Measurements from ENCODE around the gene TBC1D8.
A peak's percentile ranks its signal among the peaks of the same experiment; 100 is the strongest.

The TBC1D8 gene

DNA sequence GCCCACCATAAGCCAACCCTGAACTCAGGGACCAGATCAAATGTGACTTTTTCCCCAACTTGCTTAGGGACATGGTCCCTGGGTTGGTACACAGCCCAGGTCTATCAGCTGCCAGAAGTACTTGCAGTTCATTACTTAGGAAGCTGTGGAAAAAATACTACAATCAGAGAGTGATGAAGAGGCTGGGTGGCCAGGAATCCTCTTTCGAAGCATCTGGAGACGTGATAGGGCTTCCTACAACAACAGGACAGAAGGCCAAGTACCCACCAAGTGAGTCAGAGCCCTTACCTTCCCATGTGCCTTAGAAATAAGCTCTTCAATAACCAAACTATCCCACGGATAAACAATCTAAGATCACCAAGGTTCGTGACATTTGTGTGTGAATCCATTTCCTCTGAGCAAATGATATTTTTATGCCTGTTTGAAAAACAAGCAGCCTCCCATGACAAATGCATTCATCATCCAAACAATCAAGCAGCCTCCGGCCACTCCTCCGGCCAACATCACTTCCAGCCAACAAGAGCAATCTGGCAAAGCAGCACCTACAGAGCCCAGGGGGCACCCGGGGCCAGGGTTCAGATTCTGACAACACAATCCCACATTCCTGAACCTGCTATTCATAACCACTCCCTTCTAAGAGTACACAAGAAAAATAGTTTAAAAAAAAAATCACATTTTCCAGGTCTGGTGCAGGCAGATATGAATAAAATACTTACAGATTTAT lies 26.4 kb downstream of the TBC1D8 start:
- Histone ChIP-seq H3K9ac (ENCODE audit: low read length) (no peak overlapping the region), H3K4me1 (ENCODE audit: control insufficient read depth, insufficient read depth, low read length) (peaks cover 7% of the 10 kb centered on the region), H3K4me3 (ENCODE audit: low read length) (no peak overlapping the region), H3K27ac (ENCODE audit: low read depth, low read length) (peak overlapping the region; percentile 24), H3K27me3 (ENCODE audit: control insufficient read depth, insufficient read depth, low read length) (no peaks in the 10 kb centered on the region), H3K36me3 (ENCODE audit: control insufficient read depth, insufficient read depth, low read length) (no peaks in the 10 kb centered on the region)

- H3K27me3 ChIP-seq (ENCODE audit: control insufficient read depth, insufficient read depth, low read length) = no peaks in the 10 kb centered on the region
- H3K36me3 ChIP-seq (ENCODE audit: control insufficient read depth, insufficient read depth, low read length) = no peaks in the 10 kb centered on the region
- H3K9ac ChIP-seq (ENCODE audit: low read length) = no peak overlapping the region
- H3K27ac ChIP-seq (ENCODE audit: low read depth, low read length) = no peak overlapping the region
- H3K4me3 ChIP-seq (ENCODE audit: low read length) = no peak overlapping the region
- peaks cover 12% of the 10 kb centered on the region for H3K4me1 ChIP-seq (ENCODE audit: control insufficient read depth, insufficient read depth, low read length)
These were observed 27.2 kb downstream of the TBC1D8 start for GRCh38 chr2:101123795-101124471.

- Histone ChIP-seq H3K27me3 (ENCODE audit: control insufficient read depth, insufficient read depth, low read length) (no peaks in the 10 kb centered on the region), H3K4me1 (ENCODE audit: control insufficient read depth, insufficient read depth, low read length) (peaks cover 12% of the 10 kb centered on the region), H3K27ac (ENCODE audit: low read depth, low read length) (no peak overlapping the region), H3K4me3 (ENCODE audit: low read length) (peak overlapping the region; percentile 28), H3K9ac (ENCODE audit: low read length) (no peak overlapping the region), H3K36me3 (ENCODE audit: control insufficient read depth, insufficient read depth, low read length) (no peaks in the 10 kb centered on the region)
These were observed 30.0 kb downstream of the TBC1D8 start for GRCh38 chr2:101121174-101121573.

- Histone ChIP-seq H3K9ac (ENCODE audit: low read length) (no peak overlapping the region), H3K27me3 (ENCODE audit: control insufficient read depth, insufficient read depth, low read length) (no peaks in the 10 kb centered on the region), H3K36me3 (ENCODE audit: control insufficient read depth, insufficient read depth, low read length) (no peaks in the 10 kb centered on the region), H3K4me1 (ENCODE audit: control insufficient read depth, insufficient read depth, low read length) (peaks cover 12% of the 10 kb centered on the region), H3K4me3 (ENCODE audit: low read length) (no peak overlapping the region), H3K27ac (ENCODE audit: low read depth, low read length) (no peak overlapping the region)
These were observed 30.8 kb downstream of the TBC1D8 start for GRCh38 chr2:101120124-101120996.

GRCh38 chr2:101119431-101119830 lies 31.8 kb downstream of the TBC1D8 start:
- Histone ChIP-seq H3K9ac (ENCODE audit: low read length) (no peak overlapping the region), H3K36me3 (ENCODE audit: control insufficient read depth, insufficient read depth, low read length) (no peaks in the 10 kb centered on the region), H3K27ac (ENCODE audit: low read depth, low read length) (no peak overlapping the region), H3K27me3 (ENCODE audit: control insufficient read depth, insufficient read depth, low read length) (no peaks in the 10 kb centered on the region), H3K4me3 (ENCODE audit: low read length) (no peak overlapping the region), H3K4me1 (ENCODE audit: control insufficient read depth, insufficient read depth, low read length) (peaks cover 5% of the 10 kb centered on the region)

GRCh38 chr2:101116841-101117552 lies 34.2 kb downstream of the TBC1D8 start:
- no peak overlapping the region for H3K4me3 ChIP-seq (ENCODE audit: low read length)
- H3K4me1 ChIP-seq (ENCODE audit: control insufficient read depth, insufficient read depth, low read length) = peaks cover 4% of the 10 kb centered on the region
- no peak overlapping the region for H3K27ac ChIP-seq (ENCODE audit: low read depth, low read length)
- H3K27me3 ChIP-seq (ENCODE audit: control insufficient read depth, insufficient read depth, low read length) = no peaks in the 10 kb centered on the region
- no peak overlapping the region for H3K9ac ChIP-seq (ENCODE audit: low read length)
- no peaks in the 10 kb centered on the region for H3K36me3 ChIP-seq (ENCODE audit: control insufficient read depth, insufficient read depth, low read length)

- no peak overlapping the region for H3K27ac ChIP-seq (ENCODE audit: low read depth, low read length)
- H3K9ac ChIP-seq (ENCODE audit: low read length) = no peak overlapping the region
- no peaks in the 10 kb centered on the region for H3K27me3 ChIP-seq (ENCODE audit: control insufficient read depth, insufficient read depth, low read length)
- no peaks in the 10 kb centered on the region for H3K36me3 ChIP-seq (ENCODE audit: control insufficient read depth, insufficient read depth, low read length)
- H3K4me3 ChIP-seq (ENCODE audit: low read length) = no peak overlapping the region
- H3K4me1 ChIP-seq (ENCODE audit: control insufficient read depth, insufficient read depth, low read length) = peaks cover 4% of the 10 kb centered on the region
These were observed 34.8 kb downstream of the TBC1D8 start for GRCh38 chr2:101116348-101116747.

DNA sequence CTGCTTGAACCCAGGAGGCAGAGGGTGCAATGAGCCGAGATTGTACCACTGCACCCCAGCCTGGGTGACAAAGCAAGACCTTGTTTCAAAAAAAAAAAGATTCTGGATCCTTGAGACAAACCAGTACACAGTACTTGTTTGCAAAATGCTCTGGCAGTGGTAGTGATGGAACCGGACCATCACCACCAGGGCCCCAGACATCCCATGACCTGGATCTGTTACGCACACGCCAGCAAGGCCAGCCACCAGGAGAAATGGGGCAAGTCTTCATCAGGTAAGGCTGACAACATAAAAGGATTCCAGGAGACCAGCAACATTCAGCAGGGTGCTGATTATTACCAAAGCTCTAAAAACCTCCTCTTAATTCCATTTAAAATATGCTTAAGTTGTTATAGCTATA lies 35.5 kb downstream of the TBC1D8 start:
- Histone ChIP-seq H3K4me3 (ENCODE audit: low read length) (no peak overlapping the region), H3K9ac (ENCODE audit: low read length) (no peak overlapping the region), H3K27me3 (ENCODE audit: control insufficient read depth, insufficient read depth, low read length) (no peaks in the 10 kb centered on the region), H3K36me3 (ENCODE audit: control insufficient read depth, insufficient read depth, low read length) (no peaks in the 10 kb centered on the region), H3K27ac (ENCODE audit: low read depth, low read length) (no peak overlapping the region), H3K4me1 (ENCODE audit: control insufficient read depth, insufficient read depth, low read length) (peaks cover 4% of the 10 kb centered on the region)

DNA sequence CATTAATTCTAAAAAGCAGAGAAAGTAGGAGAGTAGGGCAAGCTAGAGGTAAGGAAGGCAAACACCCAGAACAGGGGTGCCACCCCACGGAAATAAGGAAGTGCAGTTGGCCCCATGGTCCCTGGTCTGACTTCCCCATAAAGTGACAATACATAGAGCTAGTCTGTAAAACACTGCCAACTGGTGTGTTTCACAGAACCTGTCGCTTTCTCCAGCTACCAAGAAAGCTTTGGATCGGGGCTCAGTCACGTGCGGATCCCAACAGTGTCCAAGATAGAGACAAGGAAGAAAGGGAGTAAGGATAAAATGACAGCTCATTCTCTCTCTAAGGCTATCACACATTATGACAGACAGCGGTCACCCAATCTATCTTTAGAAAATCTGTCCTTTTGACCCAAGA lies 36.4 kb downstream of the TBC1D8 start:
- no peak overlapping the region for H3K9ac ChIP-seq (ENCODE audit: low read length)
- peaks cover 9% of the 10 kb centered on the region for H3K4me1 ChIP-seq (ENCODE audit: control insufficient read depth, insufficient read depth, low read length)
- no peak overlapping the region for H3K27ac ChIP-seq (ENCODE audit: low read depth, low read length)
- no peaks in the 10 kb centered on the region for H3K27me3 ChIP-seq (ENCODE audit: control insufficient read depth, insufficient read depth, low read length)
- no peaks in the 10 kb centered on the region for H3K36me3 ChIP-seq (ENCODE audit: control insufficient read depth, insufficient read depth, low read length)
- no peak overlapping the region for H3K4me3 ChIP-seq (ENCODE audit: low read length)

DNA sequence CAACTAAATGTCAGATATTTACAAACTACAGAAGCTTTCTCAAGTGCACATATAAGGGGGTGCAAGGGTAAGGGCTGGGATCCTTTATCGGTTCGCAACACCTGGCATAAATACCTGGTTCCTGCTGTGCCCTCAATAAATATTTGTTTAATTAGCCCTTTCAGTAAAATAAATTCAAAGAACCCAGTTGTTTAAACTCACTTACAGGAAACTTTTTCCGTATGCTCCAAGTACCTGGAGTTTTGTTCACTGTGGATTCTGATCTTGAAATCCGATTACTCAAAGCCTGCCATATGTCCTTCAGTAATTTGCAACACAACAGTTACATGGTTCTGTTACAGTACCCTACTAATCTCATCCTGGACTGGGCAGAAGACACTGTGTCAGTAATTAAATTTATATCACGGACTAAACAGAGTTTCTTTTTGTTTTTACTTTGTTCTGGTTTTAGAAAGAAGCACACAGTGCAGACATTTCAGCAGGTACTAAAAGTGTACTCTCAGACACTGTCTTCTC lies 36.9 kb downstream of the TBC1D8 start:
- no peak overlapping the region for H3K9ac ChIP-seq (ENCODE audit: low read length)
- H3K4me3 ChIP-seq (ENCODE audit: low read length) = no peak overlapping the region
- no peaks in the 10 kb centered on the region for H3K36me3 ChIP-seq (ENCODE audit: control insufficient read depth, insufficient read depth, low read length)
- H3K4me1 ChIP-seq (ENCODE audit: control insufficient read depth, insufficient read depth, low read length) = peaks cover 8% of the 10 kb centered on the region
- no peak overlapping the region for H3K27ac ChIP-seq (ENCODE audit: low read depth, low read length)
- H3K27me3 ChIP-seq (ENCODE audit: control insufficient read depth, insufficient read depth, low read length) = no peaks in the 10 kb centered on the region

- no peaks in the 10 kb centered on the region for H3K27me3 ChIP-seq (ENCODE audit: control insufficient read depth, insufficient read depth, low read length)
- no peak overlapping the region for H3K9ac ChIP-seq (ENCODE audit: low read length)
- H3K27ac ChIP-seq (ENCODE audit: low read depth, low read length) = no peak overlapping the region
- peaks cover 5% of the 10 kb centered on the region for H3K4me1 ChIP-seq (ENCODE audit: control insufficient read depth, insufficient read depth, low read length)
- no peak overlapping the region for H3K4me3 ChIP-seq (ENCODE audit: low read length)
- no peaks in the 10 kb centered on the region for H3K36me3 ChIP-seq (ENCODE audit: control insufficient read depth, insufficient read depth, low read length)
These were observed 37.5 kb downstream of the TBC1D8 start for GRCh38 chr2:101113441-101114267.

Data from rectal smooth muscle tissue (tissue), 1 donor.